ENCODE data around the gene PBX3. TPM values are rescaled to one million over a fixed set of nuclear protein-coding genes. Genes with fewer than 3 reads are reported as not detected.

The PBX3 gene
- polyA plus RNA-seq, 1 donor (not counting 4 experiments of a cell fraction or from before 2014, with no cell fraction given) = 26.3 TPM

GRCh38 chr9:125761676-125762450, 14.7 kb downstream of the PBX3 start:
- no peak overlapping the region for H3K4me2 ChIP-seq (ENCODE audit: control insufficient read depth, extremely low read depth, insufficient read depth, low read depth, low read length)
- no peaks in the 10 kb centered on the region for H4K20me1 ChIP-seq (ENCODE audit: control insufficient read depth, extremely low read depth, insufficient read depth, low read length)
- peaks cover 64% of the 10 kb centered on the region for H3K79me2 ChIP-seq (ENCODE audit: control insufficient read depth, insufficient read depth, low read length)
- dilution Hi-C loops (cut with MboI; ENCODE audit: extremely low pct_ligation_motif_present, low sequenced_read_pairs) = no loop called here
- FAIRE-seq (no peak), DNase-seq (ENCODE audit: low read depth, low spot score) (no peak)
- no peaks in the 10 kb centered on the region for H3K36me3 ChIP-seq (ENCODE audit: control insufficient read depth in 2 of 2, extremely low read depth in 1 of 2, insufficient read depth in 2 of 2, low read length in 2 of 2)
- no peak for TF ChIP-seq EZH2 (IDR thresholded peaks at IDR 0.05; ENCODE audit: low read length)
- TF ChIP-seq CTCF (optimal IDR thresholded peaks at IDR 0.05 in 1 of 3, IDR thresholded peaks at IDR 0.05 in 1 of 3, conservative IDR thresholded peaks at IDR 0.05 in 1 of 3; ENCODE audit: extremely low read depth in 1 of 3, insufficient read depth in 2 of 3, low read length in 3 of 3) = no peak
- H3K9me3 ChIP-seq (ENCODE audit: control insufficient read depth, low read depth, low read length) = no peaks in the 10 kb centered on the region
- no peaks in the 10 kb centered on the region for H3K9me1 ChIP-seq (ENCODE audit: control insufficient read depth, extremely low read depth, insufficient read depth, low read length)
- H3K27ac ChIP-seq (ENCODE audit: control insufficient read depth, insufficient read depth, low read length) = no peak overlapping the region
- H3K4me3 ChIP-seq (ENCODE audit: control insufficient read depth in 2 of 3, extremely low read depth in 1 of 3, insufficient read depth in 2 of 3, low read depth in 1 of 3, low read length in 3 of 3) = no peak overlapping the region
- peaks cover 13% of the 10 kb centered on the region for H3K4me1 ChIP-seq (ENCODE audit: control insufficient read depth, extremely low read depth, insufficient read depth, low read length)
- no peaks in the 10 kb centered on the region for H3K27me3 ChIP-seq (ENCODE audit: control insufficient read depth, extremely low read depth, insufficient read depth, low read length)
- H3K9ac ChIP-seq (ENCODE audit: control insufficient read depth, extremely low read depth, insufficient read depth, low read length) = no peak overlapping the region
- no peak overlapping the region for H2AFZ ChIP-seq (ENCODE audit: control insufficient read depth, low read length)

- peaks cover 63% of the 10 kb centered on the region for H3K79me2 ChIP-seq (ENCODE audit: control insufficient read depth, insufficient read depth, low read length)
- DNase-seq (ENCODE audit: low read depth, low spot score) = peak; percentile 50
- peak overlapping the region; percentile 77 for H3K4me2 ChIP-seq (ENCODE audit: control insufficient read depth, extremely low read depth, insufficient read depth, low read depth, low read length)
These were observed 16.2 kb downstream of the PBX3 start for GRCh38 chr9:125763394-125763801.

More at GRCh38 chr9:125763394-125763801, 16.2 kb downstream of the PBX3 start:
- no peaks in the 10 kb centered on the region for H4K20me1 ChIP-seq (ENCODE audit: control insufficient read depth, extremely low read depth, insufficient read depth, low read length)
- peak overlapping the region; percentile 5 for H3K9ac ChIP-seq (ENCODE audit: control insufficient read depth, extremely low read depth, insufficient read depth, low read length)
- peak; percentile 84 for FAIRE-seq
- TF ChIP-seq EZH2 (IDR thresholded peaks at IDR 0.05; ENCODE audit: low read length) = no peak
- no peak for TF ChIP-seq CTCF (optimal IDR thresholded peaks at IDR 0.05 in 1 of 3, IDR thresholded peaks at IDR 0.05 in 1 of 3, conservative IDR thresholded peaks at IDR 0.05 in 1 of 3; ENCODE audit: extremely low read depth in 1 of 3, insufficient read depth in 2 of 3, low read length in 3 of 3)
- peak overlapping the region; percentile 70 for H2AFZ ChIP-seq (ENCODE audit: control insufficient read depth, low read length)
- H3K27me3 ChIP-seq (ENCODE audit: control insufficient read depth, extremely low read depth, insufficient read depth, low read length) = no peaks in the 10 kb centered on the region
- dilution Hi-C loops (cut with MboI; ENCODE audit: extremely low pct_ligation_motif_present, low sequenced_read_pairs) = no loop called here
- peaks cover 13% of the 10 kb centered on the region for H3K4me1 ChIP-seq (ENCODE audit: control insufficient read depth, extremely low read depth, insufficient read depth, low read length)
- no peaks in the 10 kb centered on the region for H3K9me3 ChIP-seq (ENCODE audit: control insufficient read depth, low read depth, low read length)
- no peaks in the 10 kb centered on the region for H3K9me1 ChIP-seq (ENCODE audit: control insufficient read depth, extremely low read depth, insufficient read depth, low read length)
- H3K4me3 ChIP-seq (ENCODE audit: control insufficient read depth in 2 of 3, extremely low read depth in 1 of 3, insufficient read depth in 2 of 3, low read depth in 1 of 3, low read length in 3 of 3) = peak overlapping the region in 1 of 3 experiments; percentile 37
- H3K27ac ChIP-seq (ENCODE audit: control insufficient read depth, insufficient read depth, low read length) = peak overlapping the region; percentile 29
- no peaks in the 10 kb centered on the region for H3K36me3 ChIP-seq (ENCODE audit: control insufficient read depth in 2 of 2, extremely low read depth in 1 of 2, insufficient read depth in 2 of 2, low read length in 2 of 2)
